GM18498 (cell line): ENCODE data around the gene NEK10.
"Not testable (repeated sequence)": the region's sequence is repeated elsewhere in the genome, so short reads cannot be mapped to it uniquely, and the experiment has no call there.

Experiments used
- ATAC-seq: cut with Tn5 transposase; IDR thresholded peaks from one replicate; pipeline ENCODE4 v1.9.1; 2021; ENCODE audit warnings: mild to moderate bottlenecking, moderate library complexity; ENCODE audit not compliant: unreplicated experiment

Gene NEK10

GRCh38 chr3:27368831-27369607 is at the start of gene NEK10:
Gene NEK10 (minus strand): TSS chr3:27369383. CDS start chr3:27352882, 16,501 bp downstream.
- ATAC-seq = peak; percentile 100

GRCh38 chr3:27415202-27415601 is 46.0 kb upstream of the NEK10 start:
- ATAC-seq = no peak

GRCh38 chr3:27392950-27393679 is 23.9 kb upstream of the NEK10 start:
- ATAC-seq = peak; percentile 81

- not testable (repeated sequence) for ATAC-seq
These were observed 23.2 kb upstream of the NEK10 start for GRCh38 chr3:27392414-27392813.

GRCh38 chr3:27391796-27392195 is 22.6 kb upstream of the NEK10 start:
- no peak for ATAC-seq

- no peak for ATAC-seq
These were observed 18.4 kb upstream of the NEK10 start for GRCh38 chr3:27387625-27388024.

- no peak for ATAC-seq
These were observed 16.3 kb upstream of the NEK10 start for GRCh38 chr3:27385504-27385903.

- ATAC-seq = no peak
These were observed 15.0 kb upstream of the NEK10 start for GRCh38 chr3:27384191-27384590.

- no peak for ATAC-seq
These were observed 11.5 kb upstream of the NEK10 start for GRCh38 chr3:27380433-27381357.

- ATAC-seq = no peak
These were observed 9.1 kb upstream of the NEK10 start for GRCh38 chr3:27378331-27378730.

- no peak for ATAC-seq
These were observed 7.1 kb upstream of the NEK10 start for GRCh38 chr3:27376109-27376772.

- no peak for ATAC-seq
These were observed 3.1 kb downstream of the NEK10 start for GRCh38 chr3:27366062-27366591.

- peak; percentile 61 for ATAC-seq
These were observed 8.8 kb downstream of the NEK10 start for GRCh38 chr3:27360113-27361078.

GRCh38 chr3:27358372-27358771 is 10.8 kb downstream of the NEK10 start:
- ATAC-seq = no peak

- peak; percentile 91 for ATAC-seq
These were observed 11.4 kb downstream of the NEK10 start for GRCh38 chr3:27357665-27358258.

GRCh38 chr3:27356976-27357375 is 12.2 kb downstream of the NEK10 start:
- no peak for ATAC-seq

GRCh38 chr3:27354588-27355203 is 14.5 kb downstream of the NEK10 start:
- ATAC-seq = no peak

GRCh38 chr3:27354161-27354560 is 15.0 kb downstream of the NEK10 start:
- no peak for ATAC-seq
